ENCODE measurements around the gene EIF4A3.

The EIF4A3 gene

DNA sequence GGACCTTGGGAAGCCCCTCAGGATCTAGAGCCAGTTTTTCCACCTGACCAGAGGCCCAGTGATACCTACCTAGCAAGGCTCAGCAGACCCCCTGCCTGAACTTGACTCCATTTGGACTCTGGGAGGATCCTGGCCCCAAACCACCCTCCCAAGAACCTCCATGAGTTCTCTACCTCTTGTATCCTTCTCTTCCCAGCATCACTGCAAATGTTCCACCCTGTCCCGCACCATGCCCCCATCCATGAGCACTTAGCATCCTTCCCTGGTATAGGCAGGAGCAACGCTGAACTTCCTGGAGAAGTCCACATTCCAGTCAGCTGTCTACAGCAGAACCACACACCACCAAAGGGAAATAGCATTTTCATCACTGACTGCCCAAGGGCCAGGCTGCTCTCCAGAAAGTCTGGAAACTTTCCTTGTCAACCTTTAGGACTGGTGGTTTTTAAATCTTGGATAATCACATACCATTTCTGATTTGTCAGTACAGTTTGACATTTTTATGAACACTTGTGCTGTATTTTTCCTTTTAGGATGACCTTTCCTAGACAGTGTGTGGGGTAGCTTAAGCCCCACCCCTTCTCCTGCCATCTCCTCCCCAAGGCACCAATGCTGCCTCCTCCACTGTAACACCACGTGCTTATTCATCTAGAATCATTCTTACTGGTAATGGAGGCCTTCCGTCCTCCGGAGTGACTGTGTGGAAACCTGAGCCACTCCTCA is 13.9 kb downstream of the EIF4A3 start:
- no peak for DNase-seq

DNA sequence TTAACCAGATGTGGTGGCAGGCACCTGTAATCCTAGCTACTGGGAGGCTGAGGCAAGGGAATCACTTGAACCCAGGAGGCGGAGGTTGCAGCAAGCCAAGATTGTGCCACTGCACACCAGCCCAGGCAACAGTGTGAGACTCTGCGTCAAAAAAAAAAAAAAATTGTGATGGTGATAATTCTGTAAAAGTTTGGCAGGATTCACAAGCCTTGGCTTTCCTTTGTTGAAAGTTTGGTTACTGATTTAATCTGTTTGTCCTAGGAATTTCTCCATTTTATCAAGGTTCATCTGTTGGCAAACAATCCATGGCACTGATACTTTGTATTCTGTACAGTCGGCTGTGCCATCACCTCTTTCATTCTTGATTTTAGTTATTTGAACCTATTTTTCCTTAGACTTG is 15.9 kb downstream of the EIF4A3 start:
- no peak for DNase-seq

- no peak for DNase-seq
Measured at GRCh38 chr17:80129006-80129565, 17.8 kb downstream of the EIF4A3 start.

GRCh38 chr17:80126449-80126715 is 20.5 kb downstream of the EIF4A3 start:
- no peak for DNase-seq

DNA sequence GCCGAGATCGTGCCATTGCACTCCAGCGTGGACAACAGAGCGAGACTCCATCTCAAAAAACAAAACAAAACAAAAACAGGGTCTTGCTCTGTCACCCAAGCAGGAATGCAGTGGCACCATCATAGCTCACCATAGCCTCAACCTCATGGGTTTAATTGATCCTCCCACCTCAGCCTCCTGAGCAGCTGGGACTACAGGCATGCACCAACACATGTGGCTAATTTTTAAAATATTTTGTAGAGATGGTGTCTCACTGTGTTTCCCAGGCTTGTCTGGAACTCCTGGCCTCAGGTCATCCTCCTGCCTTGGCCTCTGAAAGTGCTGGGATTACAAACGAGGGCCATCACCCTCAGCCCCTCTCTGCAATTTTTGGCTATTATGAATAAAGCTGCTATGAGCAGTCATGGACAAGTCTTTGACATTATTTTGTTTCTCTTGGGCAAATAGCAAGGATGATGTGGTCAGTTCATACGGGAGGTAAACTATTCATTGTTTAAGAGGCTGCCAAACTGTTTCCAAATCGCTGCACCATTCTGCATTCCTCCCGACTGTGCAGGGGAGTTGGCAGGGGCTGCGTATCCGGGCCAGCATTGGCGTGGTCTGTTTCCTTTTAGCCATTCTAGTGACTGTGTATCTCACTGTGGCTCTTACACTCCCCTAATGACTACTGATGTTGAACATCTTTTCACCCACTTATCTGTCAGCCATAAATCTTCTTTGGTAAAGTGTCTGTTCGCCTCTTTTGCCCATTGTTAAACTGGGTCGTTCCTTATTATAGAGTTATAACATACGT is 21.1 kb downstream of the EIF4A3 start:
- no peak for DNase-seq

- no peak for DNase-seq
Measured at GRCh38 chr17:80124351-80124981, 22.5 kb downstream of the EIF4A3 start.

GRCh38 chr17:80123791-80124190 is 23.1 kb downstream of the EIF4A3 start:
- no peak for DNase-seq

DNA sequence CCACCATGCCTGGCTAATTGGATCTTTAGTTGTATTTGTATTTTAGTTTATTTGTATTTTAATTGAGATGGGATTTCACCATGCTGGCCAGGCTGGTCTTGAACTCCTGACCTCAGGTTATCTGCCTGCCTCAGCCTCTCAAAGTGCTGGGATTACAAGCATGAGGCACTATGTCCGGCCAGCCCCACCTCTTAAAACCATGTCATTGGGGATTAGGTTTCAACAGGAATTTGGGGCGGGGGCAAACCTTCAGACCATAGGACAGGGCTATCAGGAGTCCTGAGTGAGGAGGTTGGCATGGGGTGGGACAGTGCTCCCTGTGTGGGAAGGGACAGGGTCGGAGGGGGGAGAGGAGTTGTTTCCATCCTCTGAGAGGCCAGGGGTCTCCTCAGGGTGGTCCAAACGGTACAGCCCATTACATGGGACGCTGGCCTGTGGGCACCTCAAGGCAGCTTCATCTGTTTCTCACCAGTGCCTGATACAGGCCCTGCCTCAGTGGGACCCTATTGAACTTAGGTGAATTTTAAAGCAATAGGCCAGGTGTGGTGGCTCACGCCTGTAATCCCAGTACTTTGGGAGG is 23.9 kb downstream of the EIF4A3 start:
- no peak for DNase-seq

- no peak for DNase-seq
Measured at GRCh38 chr17:80122026-80122575, 24.8 kb downstream of the EIF4A3 start.

GRCh38 chr17:80119839-80120238 is 27.1 kb downstream of the EIF4A3 start:
- DNase-seq, result no peak

GRCh38 chr17:80119271-80119791 is 27.6 kb downstream of the EIF4A3 start:
- DNase-seq, result no peak

- DNase-seq, result no peak
Measured at GRCh38 chr17:80118601-80119270, 28.2 kb downstream of the EIF4A3 start.

- no peak for DNase-seq
Measured at GRCh38 chr17:80117491-80118401, 29.2 kb downstream of the EIF4A3 start.

GRCh38 chr17:80116921-80117380 is 30.0 kb downstream of the EIF4A3 start:
- DNase-seq, result no peak

GRCh38 chr17:80116276-80116920 is 30.5 kb downstream of the EIF4A3 start:
- DNase-seq, result no peak

DNA sequence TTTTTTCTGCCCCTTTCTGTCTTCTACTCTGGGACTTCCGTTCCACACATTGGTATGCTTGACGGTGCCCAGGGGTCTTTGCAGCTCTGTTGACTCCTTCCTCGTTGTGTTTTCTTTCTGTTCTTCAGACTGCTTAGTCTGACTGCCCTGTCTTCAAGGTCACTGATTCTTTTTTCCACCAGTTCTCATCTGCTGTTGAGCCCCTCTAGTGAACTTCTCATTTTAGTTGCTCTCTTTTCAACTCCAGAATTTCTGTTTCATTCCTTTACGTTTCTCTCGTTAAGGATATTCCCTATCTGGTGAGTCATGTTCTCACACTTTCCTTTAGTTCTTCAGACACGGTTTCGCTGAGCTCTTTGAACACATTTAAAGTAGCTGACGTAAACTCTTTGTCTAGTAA is 31.8 kb downstream of the EIF4A3 start:
- DNase-seq, result no peak

- DNase-seq, result no peak
Measured at GRCh38 chr17:80114758-80115157, 32.2 kb downstream of the EIF4A3 start.

GRCh38 chr17:80113033-80113484 is 33.9 kb downstream of the EIF4A3 start:
- no peak for DNase-seq

GRCh38 chr17:80112471-80113032 is 34.4 kb downstream of the EIF4A3 start:
- no peak for DNase-seq
